Measurements from ENCODE around the gene PUS3.

The PUS3 gene

DNA sequence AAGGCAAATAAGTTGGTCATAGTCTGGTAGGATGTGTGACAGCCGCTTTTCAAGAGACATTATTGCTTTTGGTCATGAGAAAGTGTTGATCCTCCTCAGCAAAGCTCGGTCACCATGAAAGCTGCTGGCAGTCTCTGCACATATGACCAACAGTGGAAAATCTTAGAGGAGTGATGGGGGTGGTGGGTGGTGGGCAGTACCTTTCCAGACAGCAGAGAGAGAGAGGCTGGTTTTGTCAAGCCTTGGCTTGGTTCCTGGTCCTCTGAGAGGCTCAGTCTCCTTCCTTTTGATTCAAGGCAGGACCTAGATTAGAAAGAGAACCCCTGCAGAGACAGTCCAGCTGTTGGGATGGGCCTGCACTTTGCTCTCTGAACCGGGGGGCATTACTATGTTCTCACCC is 22.8 kb upstream of the PUS3 start:
- H3K36me3 ChIP-seq = no peaks in the 10 kb centered on the region
- no peak for TF ChIP-seq CTCF (IDR thresholded peaks at IDR 0.05)

GRCh38 chr11:125925247-125925740 is 22.3 kb upstream of the PUS3 start:
- H3K4me3 ChIP-seq (ENCODE audit: low read depth in 1 of 2, low read length in 1 of 2) = no peak overlapping the region
- H3K36me3 ChIP-seq = no peaks in the 10 kb centered on the region
- no peak for TF ChIP-seq CTCF (IDR thresholded peaks at IDR 0.05)
- peaks cover 9% of the 10 kb centered on the region for H3K27me3 ChIP-seq
- no peaks in the 10 kb centered on the region for H3K9me3 ChIP-seq
- no peak overlapping the region for H3K27ac ChIP-seq
- H3K4me1 ChIP-seq (ENCODE audit: control insufficient read depth in 1 of 2, insufficient read depth in 1 of 2, low read depth in 1 of 2, low read length in 1 of 2) = peaks cover 0 to 6% of the 10 kb centered on the region in 2 experiments

More for the DNA sequence above, 22.8 kb upstream of the PUS3 start:
- H3K4me1 ChIP-seq (ENCODE audit: control insufficient read depth in 1 of 2, insufficient read depth in 1 of 2, low read depth in 1 of 2, low read length in 1 of 2) = peaks cover 0 to 6% of the 10 kb centered on the region in 2 experiments
- H3K27me3 ChIP-seq = peaks cover 9% of the 10 kb centered on the region
- H3K27ac ChIP-seq = no peak overlapping the region
- H3K9me3 ChIP-seq = no peaks in the 10 kb centered on the region
- no peak overlapping the region for H3K4me3 ChIP-seq (ENCODE audit: low read depth in 1 of 2, low read length in 1 of 2)

- Histone ChIP-seq H3K9me3 (no peaks in the 10 kb centered on the region), H3K36me3 (no peaks in the 10 kb centered on the region), H3K4me1 (ENCODE audit: control insufficient read depth in 1 of 2, insufficient read depth in 1 of 2, low read depth in 1 of 2, low read length in 1 of 2) (peaks cover 0 to under 1% of the 10 kb centered on the region in 2 experiments), H3K4me3 (ENCODE audit: low read depth in 1 of 2, low read length in 1 of 2) (no peak overlapping the region), H3K27ac (no peak overlapping the region), H3K27me3 (peaks cover 9% of the 10 kb centered on the region)
- no peak for TF ChIP-seq CTCF (IDR thresholded peaks at IDR 0.05)
Observed at GRCh38 chr11:125924384-125925007, 21.5 kb upstream of the PUS3 start.

- no peaks in the 10 kb centered on the region for H3K9me3 ChIP-seq
- H3K27ac ChIP-seq = no peak overlapping the region
- H3K27me3 ChIP-seq = peaks cover 9% of the 10 kb centered on the region
- H3K36me3 ChIP-seq = no peaks in the 10 kb centered on the region
- no peak overlapping the region for H3K4me3 ChIP-seq (ENCODE audit: low read depth in 1 of 2, low read length in 1 of 2)
- TF ChIP-seq CTCF (IDR thresholded peaks at IDR 0.05) = no peak
- H3K4me1 ChIP-seq (ENCODE audit: control insufficient read depth in 1 of 2, insufficient read depth in 1 of 2, low read depth in 1 of 2, low read length in 1 of 2) = no peaks in the 10 kb centered on the region
Observed at GRCh38 chr11:125923633-125924032, 20.6 kb upstream of the PUS3 start.

DNA sequence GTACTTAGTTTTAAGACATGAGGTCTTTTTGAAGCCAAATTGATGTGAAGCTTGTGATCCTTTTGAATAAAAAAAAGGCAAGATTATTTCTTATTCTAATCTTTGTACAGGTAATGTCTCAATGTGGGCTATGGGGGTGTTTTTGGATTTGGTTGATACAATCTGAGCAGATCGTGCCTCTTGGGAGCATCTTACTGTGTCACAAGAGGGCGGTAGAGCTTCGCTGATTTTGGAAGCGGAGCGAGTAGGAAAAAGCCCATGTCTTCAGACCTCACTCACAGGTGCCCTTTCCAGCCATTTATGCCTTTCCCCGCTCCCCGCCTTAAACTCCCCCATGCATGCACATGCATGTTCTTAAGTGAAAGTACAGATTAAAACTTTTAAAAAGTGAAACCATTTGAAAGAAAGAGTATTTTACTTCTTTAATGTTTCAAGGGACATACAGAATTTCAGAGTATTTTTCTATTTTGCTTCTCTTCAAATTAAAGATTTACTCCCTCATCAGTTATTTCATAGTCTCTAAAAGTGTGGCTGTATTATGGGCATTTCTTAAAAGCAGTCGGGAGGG is 20.1 kb upstream of the PUS3 start:
- no peak overlapping the region for H3K4me3 ChIP-seq (ENCODE audit: low read depth in 1 of 2, low read length in 1 of 2)
- H3K27ac ChIP-seq = no peak overlapping the region
- H3K27me3 ChIP-seq = peaks cover 14% of the 10 kb centered on the region
- no peaks in the 10 kb centered on the region for H3K9me3 ChIP-seq
- no peaks in the 10 kb centered on the region for H3K36me3 ChIP-seq
- no peak for TF ChIP-seq CTCF (IDR thresholded peaks at IDR 0.05)
- H3K4me1 ChIP-seq (ENCODE audit: control insufficient read depth in 1 of 2, insufficient read depth in 1 of 2, low read depth in 1 of 2, low read length in 1 of 2) = no peaks in the 10 kb centered on the region
